ENCODE measurements around the gene FUT1.
"Not testable (repeated sequence)": the region's sequence is repeated elsewhere in the genome, so short reads cannot be mapped to it uniquely, and the experiment has no call there.

- not testable (repeated sequence) for TF ChIP-seq CTCF, POLR2AphosphoS5, POLR2A (IDR thresholded peaks at IDR 0.05)
These were observed 15.8 kb upstream of the FUT1 start for GRCh38 chr19:48768171-48768753.
